OCI-LY1 (cell line): Measurements from ENCODE around the gene HMMR.

Source experiments
- EZH2 ChIP-seq: fragments of 200-600 bp; sonication (generic), shearing (Covaris generic); IDR thresholded peaks from 2 replicates; pipeline ENCODE4 v1.8.0; 2017; ENCODE audit warnings: borderline replicate concordance, mixed run types, mild to moderate bottlenecking, antibody characterized with exemption, low read length, moderate library complexity, mixed read lengths
- TF ChIP-seq, protein P1 (sequence below): fragments of 200-600 bp; sonication (generic), shearing (Covaris generic); IDR thresholded peaks from 2 replicates; pipeline ENCODE4 v1.5.1; 2017; ENCODE audit warnings: mild to moderate bottlenecking, antibody characterized with exemption, low read length, moderate library complexity, mixed read lengths

DNA sequence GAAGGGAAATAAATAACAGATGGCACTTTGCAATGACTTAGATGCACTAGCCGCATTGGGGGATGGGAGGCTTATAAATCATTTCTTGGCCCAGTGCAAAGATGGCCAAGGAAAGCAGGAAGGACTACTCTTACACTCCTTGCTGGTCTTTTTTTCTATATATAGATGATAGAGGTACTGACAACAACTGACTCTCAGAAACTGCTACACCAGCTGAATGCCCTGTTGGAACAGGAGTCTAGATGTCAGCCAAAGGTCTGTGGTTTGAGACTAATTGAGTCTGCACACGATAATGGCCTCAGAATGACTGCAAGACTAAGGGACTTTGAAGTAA is 21.4 kb upstream of the HMMR start:
- TF ChIP-seq, protein P1, sequence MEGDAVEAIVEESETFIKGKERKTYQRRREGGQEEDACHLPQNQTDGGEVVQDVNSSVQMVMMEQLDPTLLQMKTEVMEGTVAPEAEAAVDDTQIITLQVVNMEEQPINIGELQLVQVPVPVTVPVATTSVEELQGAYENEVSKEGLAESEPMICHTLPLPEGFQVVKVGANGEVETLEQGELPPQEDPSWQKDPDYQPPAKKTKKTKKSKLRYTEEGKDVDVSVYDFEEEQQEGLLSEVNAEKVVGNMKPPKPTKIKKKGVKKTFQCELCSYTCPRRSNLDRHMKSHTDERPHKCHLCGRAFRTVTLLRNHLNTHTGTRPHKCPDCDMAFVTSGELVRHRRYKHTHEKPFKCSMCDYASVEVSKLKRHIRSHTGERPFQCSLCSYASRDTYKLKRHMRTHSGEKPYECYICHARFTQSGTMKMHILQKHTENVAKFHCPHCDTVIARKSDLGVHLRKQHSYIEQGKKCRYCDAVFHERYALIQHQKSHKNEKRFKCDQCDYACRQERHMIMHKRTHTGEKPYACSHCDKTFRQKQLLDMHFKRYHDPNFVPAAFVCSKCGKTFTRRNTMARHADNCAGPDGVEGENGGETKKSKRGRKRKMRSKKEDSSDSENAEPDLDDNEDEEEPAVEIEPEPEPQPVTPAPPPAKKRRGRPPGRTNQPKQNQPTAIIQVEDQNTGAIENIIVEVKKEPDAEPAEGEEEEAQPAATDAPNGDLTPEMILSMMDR, result no peak
- TF ChIP-seq EZH2, result no peak
